ENCODE results near the gene UTS2R. TPM values are rescaled to one million over a fixed set of nuclear protein-coding genes. Genes with fewer than 3 reads are reported as not detected.

The UTS2R gene
- total RNA-seq, 2 experiments from 2014 or later = not detected

DNA sequence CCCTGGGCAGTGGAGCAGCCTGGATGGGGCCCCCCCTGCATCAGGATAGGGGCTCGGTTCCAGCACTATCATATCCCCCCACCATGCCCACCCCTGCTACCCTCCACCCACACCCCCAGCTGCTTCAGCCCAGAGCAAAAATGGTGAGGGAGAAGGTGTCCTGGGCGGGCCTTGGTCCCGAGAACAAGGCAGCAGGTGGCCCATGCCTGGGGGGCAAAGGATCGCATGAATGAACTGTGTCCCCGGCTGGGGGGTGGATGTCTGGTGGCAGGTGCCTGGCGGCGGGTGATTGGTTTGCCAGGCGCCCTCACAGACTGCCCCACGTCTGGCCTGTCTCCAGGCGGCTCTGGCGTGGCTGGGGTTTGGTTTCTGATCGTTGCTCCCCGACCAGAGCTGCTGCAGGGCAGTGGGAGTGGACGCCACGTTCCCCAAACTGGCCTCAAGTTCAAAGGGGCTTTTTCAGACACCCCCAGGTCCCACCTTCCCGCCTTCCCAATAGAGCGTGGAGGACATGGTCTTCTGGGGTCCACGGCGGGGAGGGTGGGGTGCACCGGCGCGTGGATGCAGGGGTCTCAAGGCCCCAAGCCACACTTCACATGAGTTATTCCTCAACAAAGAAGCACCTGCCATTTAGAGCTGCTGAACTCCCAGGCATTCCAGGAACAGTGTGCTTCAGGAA, 12.6 kb downstream of the UTS2R start:
- POLR2A ChIA-PET = interaction anchor here (0.7 kb wide), 1 partner anchor 14 kb away, joined by 3 read pairs; no protein-coding TSS in a partner anchor
- CTCF ChIA-PET = no interaction called here
- Mint-ChIP-seq H3K36me3 (ENCODE audit: low read depth) (no peaks in the 10 kb centered on the region), H3K9me3 (ENCODE audit: insufficient read depth) (no peaks in the 10 kb centered on the region), H3K4me3 (no peak overlapping the region), H3K27me3 (ENCODE audit: low read depth) (peaks cover 15% of the 10 kb centered on the region), H3K27ac (no peak overlapping the region), H3K4me1 (ENCODE audit: low read depth) (no peaks in the 10 kb centered on the region)
- no peak for DNase-seq
- ATAC-seq = no peak

DNA sequence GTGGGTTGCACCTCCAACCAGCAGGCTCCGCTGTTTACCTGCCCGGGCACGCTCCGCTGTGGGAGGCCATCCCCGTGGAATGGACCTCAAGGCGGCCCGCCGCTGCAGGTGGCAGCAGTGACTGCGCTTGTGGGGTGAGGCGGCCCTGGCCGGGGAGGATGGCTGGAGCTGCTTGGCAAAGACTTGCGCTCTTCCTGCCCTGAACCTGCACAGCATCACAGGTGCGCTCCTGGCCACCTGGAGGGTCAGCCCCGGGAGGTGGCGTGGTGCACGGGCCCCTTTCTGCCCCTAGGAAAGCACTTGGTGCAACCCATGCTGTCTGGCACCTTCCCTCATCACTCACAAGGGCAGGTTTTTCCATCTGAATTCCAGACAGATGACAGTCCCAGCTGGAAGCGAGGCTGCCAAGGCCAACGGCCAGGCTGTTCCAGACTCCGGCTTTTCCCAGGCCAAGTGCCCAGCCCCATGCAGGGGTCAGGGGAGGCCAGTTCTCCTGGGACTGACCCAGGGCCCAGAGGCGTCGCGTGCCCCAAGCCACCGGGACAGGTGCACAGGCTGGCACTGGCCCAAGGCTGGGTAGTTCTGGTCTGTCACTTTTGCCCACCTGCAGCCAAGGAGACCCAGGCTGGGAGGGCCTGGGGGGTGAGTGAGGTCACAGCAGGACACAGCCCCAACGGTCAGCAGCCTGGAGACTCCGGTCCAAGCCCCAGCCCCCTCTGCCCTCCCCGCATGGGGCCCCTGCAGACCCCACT, 13.3 kb downstream of the UTS2R start:
- ChIA-PET CTCF (no interaction called here), POLR2A (no interaction called here)
- Mint-ChIP-seq H3K4me1 (ENCODE audit: low read depth) (no peaks in the 10 kb centered on the region), H3K27ac (no peak overlapping the region), H3K36me3 (ENCODE audit: low read depth) (no peaks in the 10 kb centered on the region), H3K27me3 (ENCODE audit: low read depth) (peaks cover 13% of the 10 kb centered on the region), H3K9me3 (ENCODE audit: insufficient read depth) (no peaks in the 10 kb centered on the region), H3K4me3 (no peak overlapping the region)
- ATAC-seq (no peak), DNase-seq (no peak)

DNA sequence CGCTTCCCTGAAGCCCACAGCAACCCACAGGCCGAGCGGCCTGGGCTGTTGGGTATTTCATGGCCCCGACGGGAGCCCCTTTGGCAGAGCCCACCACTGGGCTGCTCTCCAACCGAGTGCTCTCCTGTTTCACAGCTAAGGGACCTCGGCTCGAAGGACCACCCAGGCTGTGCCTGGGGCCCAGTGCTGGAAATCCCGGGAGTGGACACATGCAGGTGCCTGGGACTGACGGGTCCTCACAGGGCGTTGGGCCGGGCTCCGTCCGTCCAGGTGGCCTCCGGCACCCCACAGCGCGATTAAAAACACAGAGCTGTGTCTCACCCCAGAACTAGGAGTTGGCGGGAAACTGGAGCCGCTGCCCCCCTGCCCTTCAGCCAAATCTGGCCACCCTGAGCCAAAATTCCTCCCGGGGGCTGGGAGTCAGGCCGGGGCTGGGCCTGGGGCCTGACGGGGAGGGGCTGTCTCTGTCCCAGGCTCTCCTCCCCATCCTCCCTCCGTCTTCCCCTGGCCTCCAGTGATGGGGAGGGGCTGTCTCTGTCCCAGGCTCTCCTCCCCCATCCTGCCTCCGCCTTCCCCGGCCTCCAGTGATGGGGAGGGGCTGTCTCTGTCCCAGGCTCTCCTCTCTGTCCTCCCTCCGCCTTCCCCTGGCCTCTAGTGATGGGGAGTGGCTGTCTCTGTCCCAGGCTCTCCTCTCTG, 14.1 kb downstream of the UTS2R start:
- no peak overlapping the region for H3K4me3 Mint-ChIP-seq
- ATAC-seq = no peak
- no peaks in the 10 kb centered on the region for H3K9me3 Mint-ChIP-seq (ENCODE audit: insufficient read depth)
- ChIA-PET POLR2A (no interaction called here), CTCF (no interaction called here)
- H3K4me1 Mint-ChIP-seq (ENCODE audit: low read depth) = no peaks in the 10 kb centered on the region
- DNase-seq = no peak
- peaks cover 10% of the 10 kb centered on the region for H3K27me3 Mint-ChIP-seq (ENCODE audit: low read depth)
- no peaks in the 10 kb centered on the region for H3K36me3 Mint-ChIP-seq (ENCODE audit: low read depth)
- no peak overlapping the region for H3K27ac Mint-ChIP-seq

DNA sequence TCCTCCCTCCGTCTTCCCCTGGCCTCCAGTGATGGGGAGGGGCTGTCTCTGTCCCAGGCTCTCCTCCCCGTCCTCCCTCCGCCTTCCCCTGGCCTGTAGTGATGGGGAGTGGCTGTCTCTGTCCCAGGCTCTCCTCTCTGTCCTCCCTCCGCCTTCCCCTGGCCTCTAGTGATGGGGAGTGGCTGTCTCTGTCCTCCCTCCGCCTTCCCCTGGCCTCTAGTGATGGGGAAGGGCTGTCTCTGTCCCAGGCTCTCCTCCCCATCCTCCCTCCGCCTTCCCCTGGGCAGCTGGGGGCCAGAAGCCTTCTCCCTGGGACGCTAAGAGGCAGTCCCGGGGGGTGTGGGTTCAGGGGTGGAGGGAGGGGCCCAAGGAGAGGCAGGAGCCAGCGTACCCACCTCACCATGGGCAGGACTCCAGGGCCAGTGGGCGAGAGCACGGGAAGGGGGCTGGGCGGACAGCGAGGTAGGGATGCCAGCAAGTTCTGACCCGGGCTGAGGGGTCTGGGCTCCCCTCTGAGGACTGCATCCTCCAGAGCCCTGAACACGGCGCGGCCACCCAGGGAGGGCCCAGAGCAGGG, 14.8 kb downstream of the UTS2R start:
- Mint-ChIP-seq H3K36me3 (ENCODE audit: low read depth) (no peaks in the 10 kb centered on the region), H3K27ac (no peak overlapping the region), H3K4me1 (ENCODE audit: low read depth) (no peaks in the 10 kb centered on the region), H3K27me3 (ENCODE audit: low read depth) (peaks cover 7% of the 10 kb centered on the region), H3K9me3 (ENCODE audit: insufficient read depth) (no peaks in the 10 kb centered on the region), H3K4me3 (no peak overlapping the region)
- DNase-seq (no peak), ATAC-seq (no peak)
- ChIA-PET CTCF (no interaction called here), POLR2A (no interaction called here)

DNA sequence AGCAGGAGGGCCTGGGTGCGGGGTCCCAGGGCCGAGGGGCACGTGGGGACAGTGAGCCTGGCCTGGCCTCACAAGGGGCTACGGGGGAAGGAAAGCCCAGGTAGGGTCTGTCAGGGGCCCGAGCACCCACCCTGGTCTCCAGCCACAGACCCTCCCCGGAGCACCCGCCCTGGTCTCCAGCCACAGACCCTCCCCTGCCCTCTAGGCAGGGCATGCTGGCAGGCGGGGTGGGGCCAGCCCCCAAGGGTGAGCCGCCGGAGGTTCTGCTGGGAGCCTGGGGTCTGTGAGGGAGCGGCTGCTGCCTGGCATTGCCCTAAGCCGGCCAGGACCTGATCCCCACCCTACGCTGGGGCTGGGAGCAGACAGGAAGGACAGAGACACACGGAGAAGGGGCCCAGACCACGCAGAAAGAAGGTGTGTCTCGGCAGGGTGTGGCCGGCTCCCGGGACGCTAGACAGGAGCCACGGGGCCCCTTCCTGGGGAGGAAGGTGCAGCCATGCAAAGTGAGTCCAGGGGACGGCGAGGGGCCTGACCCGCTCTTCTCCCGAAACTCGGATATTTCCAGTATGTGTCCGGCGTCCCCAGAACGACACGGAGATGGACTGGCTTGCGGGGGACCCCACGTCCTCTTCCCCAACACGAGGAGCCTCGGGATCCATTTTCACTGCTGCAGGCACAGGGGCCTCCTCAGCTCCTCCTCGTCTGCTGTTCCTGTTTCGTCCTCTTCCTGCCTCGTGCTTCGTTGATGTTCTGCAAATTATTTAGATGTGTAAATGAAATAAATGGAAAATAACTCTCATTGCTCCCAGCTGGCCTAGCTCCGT, 15.5 kb downstream of the UTS2R start:
- ChIA-PET POLR2A (no interaction called here), CTCF (no interaction called here)
- Mint-ChIP-seq H3K9me3 (ENCODE audit: insufficient read depth) (no peaks in the 10 kb centered on the region), H3K27me3 (ENCODE audit: low read depth) (peaks cover 4% of the 10 kb centered on the region), H3K36me3 (ENCODE audit: low read depth) (no peaks in the 10 kb centered on the region), H3K27ac (no peak overlapping the region), H3K4me3 (no peak overlapping the region), H3K4me1 (ENCODE audit: low read depth) (no peaks in the 10 kb centered on the region)
- ATAC-seq (no peak), DNase-seq (no peak)

DNA sequence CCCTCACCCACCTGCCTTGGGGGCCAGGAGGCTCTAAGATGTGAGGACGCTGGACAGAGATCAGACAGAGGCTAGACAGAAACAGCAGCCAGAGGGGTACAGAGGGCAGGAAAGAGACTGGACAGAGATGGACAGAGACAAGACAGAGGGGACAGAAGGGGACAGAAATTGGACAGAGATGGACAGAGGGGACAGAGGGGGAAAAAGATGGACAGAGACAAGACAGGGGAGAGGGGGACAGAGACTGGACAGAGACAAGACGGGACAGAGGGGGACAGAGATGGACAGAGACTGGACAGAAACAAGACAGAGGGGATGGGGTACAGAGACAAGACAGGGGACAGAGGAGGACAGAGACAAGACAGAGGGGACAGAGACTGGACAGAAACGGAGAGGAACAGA, 16.1 kb downstream of the UTS2R start:
- no peak overlapping the region for H3K4me3 Mint-ChIP-seq
- no peak overlapping the region for H3K27ac Mint-ChIP-seq
- H3K36me3 Mint-ChIP-seq (ENCODE audit: low read depth) = peaks cover under 1% of the 10 kb centered on the region
- DNase-seq (no peak), ATAC-seq (no peak)
- CTCF ChIA-PET = no interaction called here
- H3K27me3 Mint-ChIP-seq (ENCODE audit: low read depth) = peaks cover 4% of the 10 kb centered on the region
- POLR2A ChIA-PET = no interaction called here
- no peaks in the 10 kb centered on the region for H3K9me3 Mint-ChIP-seq (ENCODE audit: insufficient read depth)
- H3K4me1 Mint-ChIP-seq (ENCODE audit: low read depth) = no peaks in the 10 kb centered on the region

DNA sequence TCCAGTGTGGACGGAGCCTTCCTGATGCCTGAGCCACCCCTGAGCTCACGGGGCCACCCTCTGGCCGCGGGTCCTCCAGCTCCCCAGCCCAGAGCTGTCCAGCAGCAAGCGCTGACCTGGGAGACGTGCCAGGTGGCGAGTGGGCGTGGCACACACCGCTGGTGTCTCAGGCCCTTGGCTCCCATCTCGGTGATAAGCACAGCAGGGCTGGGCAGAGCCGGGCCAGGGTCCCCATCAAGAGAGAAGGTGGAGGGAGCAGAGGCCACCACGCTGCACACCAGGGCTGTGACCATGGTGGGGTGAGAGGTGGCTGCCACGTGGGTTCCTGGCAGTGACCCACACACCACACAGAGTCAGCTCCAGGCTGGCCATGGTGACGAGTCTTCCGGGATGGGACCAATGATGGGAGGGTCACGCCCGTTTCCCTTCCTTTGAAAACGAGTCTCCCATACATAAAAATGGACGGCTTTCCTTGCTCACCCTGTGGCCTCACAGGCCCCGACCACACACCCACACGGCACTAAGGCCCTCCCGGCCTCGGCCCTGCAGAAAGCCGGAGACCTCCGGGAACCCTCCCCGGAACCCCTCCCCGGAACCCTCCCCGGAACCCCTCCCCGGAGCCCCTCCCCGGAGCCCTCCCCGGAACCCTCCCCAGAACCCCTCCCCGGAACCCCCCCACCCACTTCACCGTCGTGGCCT, 16.8 kb downstream of the UTS2R start:
- ATAC-seq (no peak), DNase-seq (no peak)
- no peaks in the 10 kb centered on the region for H3K4me1 Mint-ChIP-seq (ENCODE audit: low read depth)
- ChIA-PET CTCF (no interaction called here), POLR2A (no interaction called here)
- H3K27me3 Mint-ChIP-seq (ENCODE audit: low read depth) = peaks cover 4% of the 10 kb centered on the region
- peaks cover 2% of the 10 kb centered on the region for H3K36me3 Mint-ChIP-seq (ENCODE audit: low read depth)
- H3K9me3 Mint-ChIP-seq (ENCODE audit: insufficient read depth) = no peaks in the 10 kb centered on the region
- no peak overlapping the region for H3K4me3 Mint-ChIP-seq
- no peak overlapping the region for H3K27ac Mint-ChIP-seq

DNA sequence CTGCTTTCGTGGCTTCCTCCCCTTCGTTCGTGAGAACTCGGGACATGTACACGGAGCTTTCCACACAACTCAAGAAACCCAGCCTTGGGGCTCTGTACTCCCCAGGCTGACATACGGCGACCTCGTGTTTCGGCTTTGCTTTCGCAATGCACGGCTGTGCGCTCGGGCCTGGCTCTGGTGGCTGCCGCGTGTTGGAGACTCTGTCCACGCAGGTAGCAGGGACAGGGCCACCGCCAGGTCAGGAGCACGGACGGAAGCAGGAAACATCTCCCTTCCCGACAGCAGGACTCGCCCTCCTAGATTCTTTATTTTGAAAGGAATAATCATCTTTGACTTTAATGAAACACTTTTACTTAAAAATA, 17.3 kb downstream of the UTS2R start:
- H3K4me3 Mint-ChIP-seq = no peak overlapping the region
- DNase-seq (no peak), ATAC-seq (no peak)
- no peaks in the 10 kb centered on the region for H3K9me3 Mint-ChIP-seq (ENCODE audit: insufficient read depth)
- peaks cover 4% of the 10 kb centered on the region for H3K27me3 Mint-ChIP-seq (ENCODE audit: low read depth)
- no peaks in the 10 kb centered on the region for H3K4me1 Mint-ChIP-seq (ENCODE audit: low read depth)
- ChIA-PET POLR2A (no interaction called here), CTCF (no interaction called here)
- no peak overlapping the region for H3K27ac Mint-ChIP-seq
- H3K36me3 Mint-ChIP-seq (ENCODE audit: low read depth) = peaks cover 2% of the 10 kb centered on the region

DNA sequence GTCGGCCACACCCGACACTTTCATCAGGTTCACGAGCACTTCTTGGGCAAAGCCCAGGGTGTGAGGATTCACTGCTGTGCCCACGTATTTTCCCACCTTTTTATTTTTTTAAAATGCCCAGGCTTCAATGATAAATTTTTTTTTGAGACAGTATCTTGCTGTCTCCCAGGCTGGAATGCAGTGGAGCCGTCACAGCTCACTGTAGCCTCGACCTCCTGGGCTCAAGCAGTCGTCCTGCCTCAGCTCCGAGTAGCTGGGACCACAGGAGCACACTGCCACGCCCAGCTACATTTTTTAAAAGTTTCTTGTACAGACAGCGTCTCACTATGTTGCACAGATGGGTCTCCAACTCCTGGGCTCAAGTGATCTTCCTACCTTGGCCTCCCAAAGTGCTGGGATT, 17.8 kb downstream of the UTS2R start:
- Mint-ChIP-seq H3K4me1 (ENCODE audit: low read depth) (no peaks in the 10 kb centered on the region), H3K27me3 (ENCODE audit: low read depth) (peaks cover 4% of the 10 kb centered on the region), H3K36me3 (ENCODE audit: low read depth) (peaks cover 2% of the 10 kb centered on the region), H3K27ac (no peak overlapping the region), H3K4me3 (no peak overlapping the region), H3K9me3 (ENCODE audit: insufficient read depth) (no peaks in the 10 kb centered on the region)
- DNase-seq (no peak), ATAC-seq (no peak)
- ChIA-PET POLR2A (no interaction called here), CTCF (no interaction called here)

DNA sequence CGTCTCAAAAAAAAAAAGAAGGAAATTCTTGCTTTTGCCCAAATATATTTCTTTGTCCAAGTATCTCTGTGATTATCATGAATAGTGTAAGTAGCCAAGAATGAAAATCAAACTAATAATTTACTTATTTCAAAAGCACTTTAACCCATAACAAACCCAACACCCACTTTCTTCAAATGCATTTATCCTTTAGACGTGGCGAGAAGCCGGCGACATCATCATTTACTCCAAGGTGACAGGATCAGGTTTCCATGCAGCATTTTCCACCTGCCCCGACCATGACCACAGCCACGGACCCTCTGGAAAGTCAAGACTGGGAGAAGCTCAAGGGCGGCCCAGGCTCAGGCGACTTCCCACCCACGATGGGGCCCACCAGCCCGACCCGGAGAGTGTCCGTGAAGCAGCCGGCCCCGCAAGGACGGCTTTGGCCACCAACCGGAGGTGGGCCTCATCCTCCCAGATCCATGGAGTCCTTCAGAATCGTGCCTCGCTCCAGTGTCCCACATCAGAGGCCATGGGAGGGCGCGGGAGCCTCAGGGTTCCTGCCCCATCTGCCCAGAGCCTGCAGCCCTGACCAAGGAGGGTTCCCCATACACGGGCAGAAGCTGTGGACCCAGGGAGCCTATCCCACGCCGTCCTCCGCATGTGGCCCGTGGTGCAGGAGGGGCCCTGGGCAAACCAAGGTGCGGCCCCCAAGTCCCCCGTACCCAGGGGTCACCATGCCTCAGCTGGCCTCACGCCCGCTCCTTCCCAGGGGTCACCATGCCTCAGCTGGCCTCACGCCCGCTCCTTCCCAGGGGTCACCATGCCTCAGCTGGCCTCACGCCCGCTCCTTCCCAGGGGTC, 18.7 kb downstream of the UTS2R start:
- Mint-ChIP-seq H3K27ac (no peak overlapping the region), H3K4me1 (ENCODE audit: low read depth) (no peaks in the 10 kb centered on the region), H3K27me3 (ENCODE audit: low read depth) (peaks cover 4% of the 10 kb centered on the region), H3K36me3 (ENCODE audit: low read depth) (peaks cover 2% of the 10 kb centered on the region), H3K4me3 (no peak overlapping the region), H3K9me3 (ENCODE audit: insufficient read depth) (no peaks in the 10 kb centered on the region)
- ChIA-PET CTCF (no interaction called here), POLR2A (no interaction called here)
- ATAC-seq = no peak
- no peak for DNase-seq

Data from activated CD8-positive, alpha-beta T cell treated with anti-CD3 and anti-CD28 coated beads, Interleukin-2, amount 10 ng/mL, durations not matched to agents 7 days and 5 days (primary cell).